Stimulated activated CD4-positive, alpha-beta T cell treated with anti-CD3 and anti-CD28 coated beads, TNF-alpha, amount 100 ng/mL, for 24 hours (primary cell): Measurements from ENCODE around the gene MYL7.

ENCODE experiments used
- DNase-seq, 3 experiments: peaks; one replicate each; pipeline ENCODE4 v3.0.0-alpha.2; 2020; ENCODE audit warnings: low read depth in 3 of 3

The MYL7 gene

DNA sequence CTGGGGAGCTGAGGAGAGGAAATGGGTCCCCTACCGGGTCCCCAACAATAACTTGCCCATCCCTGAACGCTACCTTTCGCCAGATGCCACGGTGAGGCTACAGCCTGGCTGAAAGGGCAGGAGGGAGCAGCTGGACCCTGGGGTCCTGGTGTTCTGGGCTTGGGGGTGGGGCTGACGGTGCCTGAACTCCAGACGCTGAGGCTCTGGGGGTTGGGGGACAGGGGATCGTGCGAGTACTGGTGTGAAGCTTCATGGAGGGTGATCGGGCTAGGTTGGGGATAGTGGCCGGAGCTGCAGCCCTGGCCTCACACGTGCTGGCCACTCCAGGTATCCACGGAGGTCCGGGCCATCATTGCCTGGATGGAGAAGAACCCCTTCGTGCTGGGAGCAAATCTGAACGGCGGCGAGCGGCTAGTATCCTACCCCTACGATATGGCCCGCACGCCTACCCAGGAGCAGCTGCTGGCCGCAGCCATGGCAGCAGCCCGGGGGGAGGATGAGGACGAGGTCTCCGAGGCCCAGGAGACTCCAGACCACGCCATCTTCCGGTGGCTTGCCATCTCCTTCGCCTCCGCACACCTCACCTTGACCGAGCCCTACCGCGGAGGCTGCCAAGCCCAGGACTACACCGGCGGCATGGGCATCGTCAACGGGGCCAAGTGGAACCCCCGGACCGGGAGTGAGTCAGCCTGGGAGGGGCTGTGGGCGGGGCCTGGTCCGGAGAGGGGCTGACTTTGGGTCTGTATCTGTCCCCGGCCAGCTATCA lies 28.7 kb downstream of the MYL7 start:
- DNase-seq: no peak

DNA sequence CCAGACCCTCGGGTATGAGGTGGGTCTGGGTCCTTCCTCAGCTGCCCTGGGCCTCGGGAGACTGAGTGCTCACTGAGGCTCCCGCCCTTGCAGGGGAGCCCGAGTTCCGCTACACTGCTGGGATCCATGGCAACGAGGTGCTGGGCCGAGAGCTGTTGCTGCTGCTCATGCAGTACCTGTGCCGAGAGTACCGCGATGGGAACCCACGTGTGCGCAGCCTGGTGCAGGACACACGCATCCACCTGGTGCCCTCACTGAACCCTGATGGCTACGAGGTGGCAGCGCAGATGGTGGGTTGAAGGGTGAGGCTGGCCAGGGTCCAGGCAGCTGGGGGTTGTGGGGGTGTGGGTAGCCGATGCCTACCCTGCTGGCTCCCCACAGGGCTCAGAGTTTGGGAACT lies 29.4 kb downstream of the MYL7 start:
- DNase-seq: no peak

DNA sequence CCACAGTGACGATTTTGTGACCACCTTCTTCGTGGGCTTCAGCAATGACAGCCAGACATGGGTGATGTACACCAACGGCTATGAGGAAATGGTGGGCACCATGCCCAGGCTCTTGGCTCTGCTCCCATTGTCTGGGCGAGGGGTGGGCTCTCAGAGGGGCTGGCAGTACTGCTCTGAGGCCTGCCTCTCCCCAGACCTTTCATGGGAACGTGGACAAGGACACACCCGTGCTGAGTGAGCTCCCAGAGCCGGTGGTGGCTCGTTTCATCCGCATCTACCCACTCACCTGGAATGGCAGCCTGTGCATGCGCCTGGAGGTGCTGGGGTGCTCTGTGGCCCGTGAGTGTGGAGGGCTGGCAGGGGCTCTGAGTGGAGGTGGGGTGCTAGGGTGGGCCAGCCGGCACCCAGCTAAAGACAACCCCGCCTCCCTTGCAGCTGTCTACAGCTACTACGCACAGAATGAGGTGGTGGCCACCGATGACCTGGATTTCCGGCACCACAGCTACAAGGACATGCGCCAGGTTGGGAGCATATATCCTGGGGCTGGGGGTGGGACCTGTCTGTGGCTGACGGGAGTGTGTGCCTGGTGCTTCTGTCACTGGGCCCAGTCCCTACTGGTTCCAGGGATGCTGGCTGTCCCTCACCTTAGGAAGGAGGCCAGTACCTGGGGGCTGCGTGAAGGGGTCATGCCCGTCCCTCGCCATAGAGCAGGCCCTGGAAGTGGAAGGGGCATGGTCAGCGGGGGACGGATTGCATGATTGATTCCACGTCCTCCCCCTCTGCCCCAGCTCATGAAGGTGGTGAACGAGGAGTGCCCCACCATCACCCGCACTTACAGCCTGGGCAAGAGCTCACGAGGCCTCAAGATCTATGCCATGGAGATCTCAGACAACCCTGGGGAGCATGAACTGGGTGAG lies 30.2 kb downstream of the MYL7 start:
- no peak for DNase-seq

DNA sequence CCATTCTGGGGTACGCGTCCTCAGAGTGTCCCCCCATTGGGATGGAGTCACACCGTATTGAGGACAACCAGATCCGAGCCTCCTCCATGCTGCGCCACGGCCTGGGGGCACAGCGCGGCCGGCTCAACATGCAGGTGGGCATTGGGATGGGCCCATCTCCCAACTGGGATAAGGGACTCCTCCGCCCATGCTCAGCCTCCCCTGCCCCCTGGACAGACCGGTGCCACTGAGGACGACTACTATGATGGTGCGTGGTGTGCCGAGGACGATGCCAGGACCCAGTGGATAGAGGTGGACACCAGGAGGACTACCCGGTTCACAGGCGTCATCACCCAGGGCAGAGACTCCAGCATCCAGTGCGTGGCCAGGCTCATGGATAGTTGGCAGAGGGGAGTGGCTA lies 31.1 kb downstream of the MYL7 start:
- DNase-seq: no peak

DNA sequence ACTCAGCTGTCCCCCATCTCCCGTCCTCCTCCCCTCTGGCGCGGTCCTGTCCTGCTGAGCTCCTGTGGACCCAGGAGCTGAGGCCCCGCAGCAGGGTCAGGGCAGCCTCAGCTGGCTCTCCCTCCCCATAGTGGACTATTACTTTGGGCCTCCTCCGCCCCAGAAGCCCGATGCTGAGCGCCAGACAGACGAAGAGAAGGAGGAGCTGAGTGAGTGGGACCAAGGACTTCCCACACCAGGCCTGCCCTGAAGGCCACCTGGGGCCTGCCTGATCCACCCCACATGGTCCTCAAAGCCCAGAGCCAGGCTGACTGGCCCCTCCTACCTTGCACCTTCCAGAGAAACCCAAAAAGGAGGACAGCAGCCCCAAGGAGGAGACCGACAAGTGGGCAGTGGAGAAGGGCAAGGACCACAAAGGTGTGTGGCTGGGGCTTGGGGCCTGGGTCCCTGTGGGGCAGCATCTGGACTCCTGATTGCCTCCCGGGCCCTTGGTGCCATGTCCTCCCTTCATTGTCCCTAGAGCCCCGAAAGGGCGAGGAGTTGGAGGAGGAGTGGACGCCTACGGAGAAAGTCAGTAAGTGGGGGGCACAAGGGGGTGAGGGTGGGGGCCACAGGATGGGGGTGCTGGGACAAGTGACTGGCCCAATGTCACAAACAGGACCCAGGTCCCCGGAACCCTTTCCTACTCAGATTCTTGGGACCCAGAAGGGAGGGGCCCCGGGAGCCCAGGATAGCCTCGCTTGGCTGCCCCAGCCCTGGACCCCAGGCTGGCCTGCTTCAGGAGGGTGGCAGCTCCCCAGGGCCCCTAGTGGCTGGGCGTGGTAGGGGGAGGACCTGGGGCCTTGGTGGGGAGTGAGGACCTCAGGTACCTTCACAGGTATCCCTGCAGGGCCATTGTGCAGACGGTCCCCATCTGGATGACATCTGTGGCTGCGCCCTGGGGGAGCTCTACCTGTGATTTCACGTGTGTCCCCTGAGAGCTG lies 32.1 kb downstream of the MYL7 start:
- no peak for DNase-seq

DNA sequence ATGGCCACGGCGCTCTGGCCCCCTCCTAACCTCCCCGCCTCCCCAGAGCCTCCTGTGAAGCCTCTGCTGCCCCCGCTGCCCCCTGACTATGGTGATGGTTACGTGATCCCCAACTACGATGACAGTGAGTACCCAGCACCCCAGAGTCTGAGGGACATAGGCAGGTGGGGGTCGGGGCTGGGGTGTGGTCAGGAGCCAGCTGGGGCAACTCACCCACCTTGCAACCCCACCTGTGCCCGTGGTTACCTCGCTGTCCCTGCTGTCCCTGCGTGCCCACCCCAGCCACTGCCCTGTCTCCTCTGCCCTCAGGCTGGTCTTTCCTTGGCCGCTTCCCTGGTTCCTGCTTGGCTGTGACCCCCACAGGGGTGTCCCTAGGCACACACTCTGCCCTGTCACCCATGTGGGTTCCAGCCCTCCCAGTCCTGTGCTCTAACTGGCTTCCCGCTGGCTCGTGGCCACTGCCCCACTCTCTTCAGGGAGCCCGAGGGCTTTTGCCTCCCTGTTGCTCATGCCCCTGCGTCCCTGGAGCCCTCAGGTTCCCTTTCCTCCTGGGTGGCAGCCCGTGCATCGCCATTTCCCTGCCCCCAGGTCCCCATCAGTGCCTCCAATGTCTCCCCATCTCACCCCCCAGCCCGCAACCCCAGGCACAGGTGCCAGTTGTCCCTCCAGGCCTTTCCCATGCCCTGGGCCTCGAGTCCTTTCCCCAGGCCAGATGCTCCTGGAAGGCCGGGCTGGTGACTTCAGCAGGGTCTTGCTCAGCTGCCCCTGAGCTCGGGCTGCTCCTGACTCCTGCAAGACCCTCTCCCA lies 33.0 kb downstream of the MYL7 start:
- DNase-seq: no peak

DNA sequence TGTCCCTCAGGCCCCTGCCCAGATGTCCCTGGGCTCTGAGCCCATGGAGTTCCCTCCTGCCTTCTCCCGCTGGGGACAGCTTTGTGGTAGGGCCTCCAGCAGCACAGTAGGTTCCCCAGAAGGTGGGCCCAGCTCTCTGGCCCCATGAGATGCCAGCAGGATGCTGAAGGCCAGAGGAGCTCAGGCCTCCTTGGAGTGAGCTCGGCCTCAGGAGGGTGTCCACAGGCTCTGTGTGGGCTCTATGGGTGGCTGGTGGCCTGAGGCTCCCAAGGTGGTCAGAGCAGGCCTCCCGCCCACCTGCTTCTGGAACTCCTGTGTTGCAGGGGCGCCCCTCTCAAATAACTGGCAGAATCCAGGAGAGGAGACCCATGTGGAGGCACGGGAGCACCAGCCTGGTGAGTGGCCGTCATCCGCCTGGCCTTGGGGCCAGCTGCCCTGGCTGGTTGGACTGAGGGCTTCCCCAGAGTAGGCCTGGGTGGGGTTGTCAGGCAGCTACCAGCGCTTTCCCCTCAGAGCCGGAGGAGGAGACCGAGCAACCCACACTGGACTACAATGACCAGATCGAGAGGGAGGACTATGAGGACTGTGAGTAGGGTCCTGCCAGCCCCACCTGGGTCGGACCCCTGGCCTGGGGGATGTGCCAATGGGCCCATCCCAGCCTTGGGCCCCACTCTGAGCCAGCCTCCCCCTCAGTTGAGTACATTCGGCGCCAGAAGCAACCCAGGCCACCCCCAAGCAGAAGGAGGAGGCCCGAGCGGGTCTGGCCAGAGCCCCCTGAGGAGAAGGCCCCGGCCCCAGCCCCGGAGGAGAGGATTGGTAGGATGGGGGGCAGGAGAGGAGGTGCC lies 33.8 kb downstream of the MYL7 start:
- DNase-seq: no peak

DNA sequence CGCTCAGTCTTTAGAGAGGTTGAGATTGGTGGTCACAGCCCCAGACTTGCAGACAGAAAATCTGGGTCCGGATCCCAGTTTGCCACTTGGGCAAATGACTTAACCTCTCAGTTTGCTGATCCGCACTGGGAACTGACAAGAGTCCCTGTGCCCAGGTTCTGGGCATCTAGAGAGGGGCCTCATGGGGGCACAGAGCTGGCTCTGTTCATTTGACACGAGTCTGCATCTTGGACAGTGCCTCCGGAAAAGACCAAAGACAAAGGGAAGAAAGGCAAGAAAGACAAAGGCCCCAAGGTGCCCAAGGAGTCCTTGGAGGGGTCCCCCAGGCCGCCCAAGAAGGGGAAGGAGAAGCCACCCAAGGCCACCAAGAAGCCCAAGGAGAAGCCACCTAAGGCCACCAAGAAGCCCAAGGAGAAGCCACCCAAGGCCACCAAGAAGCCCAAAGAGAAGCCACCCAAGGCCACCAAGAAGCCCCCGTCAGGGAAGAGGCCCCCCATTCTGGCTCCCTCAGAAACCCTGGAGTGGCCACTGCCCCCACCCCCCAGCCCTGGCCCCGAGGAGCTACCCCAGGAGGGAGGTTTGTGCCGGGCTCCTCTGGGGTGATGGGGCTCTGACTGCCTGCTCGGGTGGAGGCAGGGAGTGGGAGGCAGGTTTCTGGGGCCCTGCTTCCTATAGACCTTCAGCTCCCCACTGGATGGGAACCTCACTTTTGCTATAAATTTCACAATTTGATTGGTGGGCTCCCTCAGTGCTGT lies 34.6 kb downstream of the MYL7 start:
- no peak for DNase-seq

DNA sequence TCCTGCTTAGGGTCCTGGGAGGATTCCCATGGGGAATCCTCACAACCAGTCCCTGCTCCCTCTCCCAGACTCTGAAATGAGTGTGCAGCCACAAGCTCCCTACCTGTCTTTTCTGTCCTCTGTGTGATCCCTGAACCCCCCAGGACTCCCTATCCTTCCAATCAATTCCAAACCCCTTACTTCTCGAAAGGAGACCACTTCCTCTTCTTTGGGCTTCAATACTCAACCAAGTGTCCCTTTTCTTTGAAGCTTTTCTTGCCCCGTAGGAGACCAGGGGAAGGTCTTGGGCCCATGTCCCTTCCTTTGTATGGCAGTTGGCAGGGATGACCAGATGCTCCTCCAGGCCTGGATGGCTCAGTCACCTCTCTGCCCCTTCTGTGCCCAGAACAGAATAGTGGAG lies 35.3 kb downstream of the MYL7 start:
- DNase-seq: no peak

DNA sequence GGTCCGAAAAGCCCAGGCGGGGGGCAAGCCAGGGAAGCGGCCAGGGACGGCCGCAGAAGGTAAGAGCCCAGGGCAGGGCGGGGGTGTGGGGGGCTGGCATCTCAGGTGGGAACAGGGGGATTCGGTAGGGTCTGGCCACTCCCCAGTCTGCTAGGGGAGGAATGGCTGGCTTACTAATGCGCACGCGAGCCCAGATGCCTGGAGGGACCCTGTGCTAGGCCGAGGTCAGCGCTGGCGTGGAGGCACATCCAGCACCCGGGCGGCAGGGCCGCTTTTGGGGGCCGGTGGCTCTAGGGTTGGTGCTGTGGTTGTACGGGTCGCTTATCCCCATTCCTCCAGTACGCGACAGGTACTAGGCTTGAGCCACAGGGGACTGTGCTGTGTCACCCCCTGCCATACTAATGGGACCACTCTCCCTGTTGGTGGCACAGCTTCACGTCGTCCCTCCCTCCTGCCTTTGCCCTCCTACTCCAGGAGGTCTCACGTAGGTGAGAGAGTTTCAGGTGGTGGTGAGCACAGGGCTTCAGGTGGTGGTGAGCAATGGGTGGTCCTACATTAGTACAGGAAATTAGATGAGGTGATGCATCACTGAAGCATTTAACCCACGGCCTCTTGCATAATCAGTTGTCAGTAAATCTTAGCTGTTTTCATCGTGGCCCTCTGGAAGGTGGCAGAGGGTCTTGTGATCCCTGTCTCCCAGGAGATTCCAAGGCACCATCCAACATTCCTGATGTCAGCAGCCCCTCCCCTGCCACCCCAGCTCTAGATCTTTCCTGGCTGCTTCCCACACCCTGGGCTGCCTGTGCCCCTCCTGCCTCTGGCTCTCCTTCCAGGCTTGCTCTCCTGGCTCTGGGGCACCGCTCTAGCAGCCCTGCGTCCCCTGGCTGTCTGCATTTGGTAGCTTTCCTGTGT lies 36.0 kb downstream of the MYL7 start:
- DNase-seq: no peak

DNA sequence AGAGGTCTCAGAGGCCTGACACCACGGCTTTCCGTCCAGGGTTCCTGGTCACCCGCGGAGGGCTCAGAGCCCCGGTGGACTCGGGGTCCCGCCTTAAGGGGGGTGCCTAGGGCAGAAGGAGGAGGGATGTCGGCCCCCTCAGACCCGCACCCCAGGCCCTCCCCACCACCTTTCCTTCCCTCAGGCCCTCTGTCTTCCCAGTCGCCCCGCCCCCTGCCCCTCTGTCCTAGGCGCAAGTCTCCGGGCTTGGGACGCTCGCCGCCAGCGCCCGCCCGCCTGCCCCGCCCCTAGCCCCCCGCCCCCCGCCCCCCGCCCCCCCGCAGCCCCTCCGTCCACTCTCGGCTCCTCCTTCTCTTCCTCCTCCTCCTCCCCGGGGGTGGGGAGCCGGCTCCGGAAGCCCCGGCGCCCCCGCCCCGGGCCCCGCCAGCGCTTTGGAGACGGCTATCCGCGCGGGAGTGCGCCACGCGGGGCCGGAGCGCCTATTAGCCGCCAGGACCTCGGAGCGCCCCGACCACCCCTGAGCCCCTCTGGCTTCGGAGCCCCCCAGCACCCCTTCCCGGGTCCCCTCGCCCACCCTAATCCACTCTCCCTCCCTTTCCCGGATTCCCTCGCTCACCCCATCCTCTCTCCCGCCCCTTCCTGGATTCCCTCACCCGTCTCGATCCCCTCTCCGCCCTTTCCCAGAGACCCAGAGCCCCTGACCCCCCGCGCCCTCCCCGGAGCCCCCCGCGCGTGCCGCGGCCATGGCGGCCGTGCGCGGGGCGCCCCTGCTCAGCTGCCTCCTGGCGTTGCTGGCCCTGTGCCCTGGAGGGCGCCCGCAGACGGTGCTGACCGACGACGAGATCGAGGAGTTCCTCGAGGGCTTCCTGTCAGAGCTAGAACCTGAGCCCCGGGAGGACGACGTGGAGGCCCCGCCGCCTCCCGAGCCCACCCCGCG lies 36.9 kb downstream of the MYL7 start, which contains the start of gene AEBP1:
AEBP1 (plus strand) TSS at position 423 of the 937 bp plus-strand sequence; CDS start at position 744, 321 bp downstream.
- DNase-seq: no peak

DNA sequence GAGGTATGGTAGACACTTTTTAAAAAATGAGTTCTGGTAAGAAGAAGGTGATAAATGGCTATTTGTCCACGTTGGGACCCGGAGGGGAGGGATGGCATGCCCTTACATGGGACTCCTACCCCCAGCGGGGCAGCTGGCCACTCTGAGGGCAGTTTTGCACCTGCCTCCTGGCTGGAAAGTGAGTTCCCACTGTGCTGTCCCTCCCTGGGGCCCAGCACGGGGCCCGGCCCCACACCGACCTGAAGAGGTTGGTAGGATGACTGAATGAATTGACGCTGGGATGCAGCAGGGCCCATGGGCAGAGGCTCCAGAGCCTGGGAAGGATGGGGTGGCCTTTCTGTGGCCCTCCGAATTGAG lies 37.6 kb downstream of the MYL7 start:
- no peak for DNase-seq

DNA sequence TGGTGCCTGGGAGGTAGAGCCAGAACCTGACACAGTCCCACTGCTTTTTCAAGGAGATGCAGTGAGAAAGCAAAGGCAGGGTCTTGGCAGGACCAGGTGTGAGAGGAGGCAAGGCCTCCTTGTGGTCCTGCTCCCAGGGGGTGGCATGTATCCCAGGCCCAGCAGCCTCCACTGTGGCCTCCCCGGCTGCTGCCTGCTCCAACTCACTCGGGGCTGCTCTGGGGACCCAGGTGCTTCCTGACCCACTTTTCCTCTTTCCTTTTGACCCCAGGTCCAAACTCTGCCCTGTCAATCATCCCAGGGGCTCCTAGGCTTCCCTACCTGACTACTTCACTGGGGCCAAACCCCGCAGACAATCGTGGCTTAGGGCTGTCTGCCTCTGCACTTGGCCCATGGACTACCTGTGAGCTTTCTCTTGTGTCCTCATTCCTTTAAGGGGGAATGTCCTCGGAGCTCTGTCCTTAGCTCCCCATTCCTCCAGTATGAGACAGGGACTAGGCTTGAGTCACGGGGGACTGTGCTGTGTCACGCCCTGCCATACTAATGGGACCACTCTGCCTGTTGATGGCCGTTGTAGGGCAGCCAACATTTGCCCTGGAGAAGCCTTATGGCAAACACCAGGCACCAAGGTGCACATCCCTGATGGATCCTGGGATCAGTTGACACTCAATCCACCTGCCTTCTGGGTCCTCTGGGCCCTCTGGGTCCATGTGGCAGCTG lies 38.1 kb downstream of the MYL7 start:
- no peak for DNase-seq

DNA sequence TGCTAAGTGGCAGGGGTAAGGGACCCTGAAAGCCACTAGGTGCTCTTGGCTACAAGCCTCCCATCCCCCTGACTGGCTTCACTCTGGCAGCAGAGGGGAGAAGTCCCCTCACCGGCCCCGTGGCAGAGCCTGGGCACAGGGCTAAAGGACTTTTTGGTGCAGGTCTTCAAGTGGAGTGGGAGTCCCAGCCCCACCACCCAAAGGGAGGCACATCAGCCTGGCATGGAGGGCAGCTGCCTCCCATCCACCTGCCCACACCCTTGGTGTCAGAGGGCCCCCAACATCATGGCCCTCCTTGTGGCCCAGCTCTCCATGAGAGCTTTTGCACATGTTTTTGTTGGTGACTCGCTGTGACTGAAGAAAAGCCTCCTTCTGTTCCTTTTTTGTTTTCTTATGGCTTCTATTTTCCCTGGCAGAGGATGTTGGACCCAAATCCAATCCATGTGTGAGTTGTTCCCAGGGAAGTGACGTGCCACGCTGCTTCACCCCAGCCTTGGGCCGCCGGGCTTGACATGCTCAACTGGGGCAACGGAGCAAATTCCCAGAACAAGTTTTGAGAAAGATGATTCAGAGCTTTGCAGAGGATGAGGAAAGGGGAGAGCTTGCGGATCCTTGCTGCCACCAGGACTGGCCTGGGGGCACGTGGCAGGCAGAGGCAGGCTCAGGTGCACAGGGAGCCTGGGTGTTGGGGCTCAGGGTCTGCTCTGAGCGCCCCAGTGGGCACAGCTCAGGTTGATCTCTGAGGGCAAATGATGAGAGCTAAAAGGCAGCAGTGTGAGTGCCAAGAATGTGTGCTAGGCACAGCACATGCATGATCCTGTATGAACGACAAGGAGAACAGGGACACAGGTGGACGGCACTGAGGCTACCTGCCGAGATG lies 38.9 kb downstream of the MYL7 start:
- no peak for DNase-seq

DNA sequence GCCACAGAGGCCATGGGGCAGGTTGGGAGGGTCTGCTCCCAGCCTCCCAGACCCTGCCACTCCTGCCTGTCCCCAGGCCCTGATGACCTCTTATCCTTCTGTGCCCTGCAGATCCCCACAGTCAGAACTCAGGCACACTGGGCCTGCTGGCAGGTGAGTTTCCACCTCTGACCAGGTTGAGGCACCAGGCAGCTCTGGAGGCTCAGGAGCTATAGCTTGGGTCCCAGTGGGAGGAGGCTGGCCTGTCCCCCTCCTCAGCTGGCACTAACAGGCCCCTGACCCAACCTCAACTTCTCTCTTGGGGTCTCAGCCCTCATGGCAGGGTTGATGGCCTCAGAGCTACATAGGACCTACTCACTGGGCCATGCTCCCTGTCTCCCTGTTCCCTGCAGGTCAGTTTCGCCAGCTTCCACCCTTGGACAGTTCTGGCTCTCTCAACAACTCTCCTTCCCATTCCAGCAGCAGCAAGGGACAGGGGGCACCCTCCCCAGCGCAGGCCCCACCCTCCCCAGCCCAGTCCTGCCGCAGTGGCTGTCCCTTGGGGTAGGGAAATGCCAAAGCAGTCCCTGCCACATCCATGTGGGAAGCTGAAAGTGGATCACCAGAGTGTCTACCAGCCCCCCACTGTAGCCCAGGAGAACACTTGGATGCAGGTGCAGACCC lies 39.7 kb downstream of the MYL7 start:
- DNase-seq: no peak
